ENCODE data around the gene NEDD4L.

DNA sequence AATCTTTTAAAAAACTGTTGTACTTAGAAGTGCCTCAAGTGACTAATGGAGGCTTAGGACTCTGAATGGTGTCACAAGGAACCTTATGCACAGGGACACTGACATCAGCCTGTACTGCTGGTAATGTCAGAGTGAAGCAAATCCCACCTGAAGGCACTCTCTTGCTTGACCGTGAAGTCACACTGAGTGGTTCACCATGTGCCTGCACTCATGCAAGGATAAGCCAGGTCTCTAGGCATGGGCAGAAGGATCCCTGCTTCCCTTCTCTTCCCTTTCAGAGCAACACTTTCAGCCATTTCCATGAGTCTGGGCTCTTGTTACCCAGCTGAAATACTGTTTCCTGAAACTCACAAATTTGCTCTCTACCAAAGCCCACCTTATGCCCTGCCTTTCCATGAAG, 123.0 kb downstream of the NEDD4L start:
- TF ChIP-seq, protein P1, sequence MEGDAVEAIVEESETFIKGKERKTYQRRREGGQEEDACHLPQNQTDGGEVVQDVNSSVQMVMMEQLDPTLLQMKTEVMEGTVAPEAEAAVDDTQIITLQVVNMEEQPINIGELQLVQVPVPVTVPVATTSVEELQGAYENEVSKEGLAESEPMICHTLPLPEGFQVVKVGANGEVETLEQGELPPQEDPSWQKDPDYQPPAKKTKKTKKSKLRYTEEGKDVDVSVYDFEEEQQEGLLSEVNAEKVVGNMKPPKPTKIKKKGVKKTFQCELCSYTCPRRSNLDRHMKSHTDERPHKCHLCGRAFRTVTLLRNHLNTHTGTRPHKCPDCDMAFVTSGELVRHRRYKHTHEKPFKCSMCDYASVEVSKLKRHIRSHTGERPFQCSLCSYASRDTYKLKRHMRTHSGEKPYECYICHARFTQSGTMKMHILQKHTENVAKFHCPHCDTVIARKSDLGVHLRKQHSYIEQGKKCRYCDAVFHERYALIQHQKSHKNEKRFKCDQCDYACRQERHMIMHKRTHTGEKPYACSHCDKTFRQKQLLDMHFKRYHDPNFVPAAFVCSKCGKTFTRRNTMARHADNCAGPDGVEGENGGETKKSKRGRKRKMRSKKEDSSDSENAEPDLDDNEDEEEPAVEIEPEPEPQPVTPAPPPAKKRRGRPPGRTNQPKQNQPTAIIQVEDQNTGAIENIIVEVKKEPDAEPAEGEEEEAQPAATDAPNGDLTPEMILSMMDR (IDR thresholded peaks at IDR 0.05; ENCODE audit: insufficient read depth, low read length, poor library complexity, severe bottlenecking), result no peak
- no peak for TF ChIP-seq EZH2phosphoT487 (conservative IDR thresholded peaks at IDR 0.05; ENCODE audit: low read length)
